Breast epithelium (tissue), 3 donors: ENCODE measurements around the gene CXCR1.

Source experiments
- POLR2A ChIP-seq: fragments of 450-650 bp; IDR thresholded peaks from one replicate; pipeline ENCODE4 v1.6.1; 2016; ENCODE audit warnings: antibody characterized with exemption, mild to moderate bottlenecking, moderate library complexity
- TF ChIP-seq, protein P1 (sequence below), 3 donors: fragments of 450-650 bp; IDR thresholded peaks; one replicate each; pipeline ENCODE4 v1.5.1; 2016 to 2017; ENCODE audit warnings: antibody characterized with exemption in 3 of 3, mild to moderate bottlenecking in 3 of 3, moderate library complexity in 3 of 3

DNA sequence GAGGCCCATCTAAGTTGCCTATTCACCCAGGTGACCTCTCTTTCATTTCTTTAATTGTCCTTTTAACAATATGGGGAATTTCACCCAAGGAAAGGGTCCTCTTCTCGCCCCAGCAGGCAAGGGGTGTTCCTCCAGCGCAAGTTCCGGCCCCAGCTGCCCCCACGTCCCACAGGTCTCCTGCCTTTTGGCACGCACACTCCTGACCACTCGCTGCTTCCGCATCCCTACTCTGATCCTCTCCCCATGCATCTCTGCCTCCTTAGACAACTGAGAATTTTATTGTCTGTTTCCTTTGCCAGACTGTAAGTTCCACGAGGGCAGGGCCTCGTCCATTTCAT lies 49.5 kb upstream of the CXCR1 start:
- TF ChIP-seq, protein P1, sequence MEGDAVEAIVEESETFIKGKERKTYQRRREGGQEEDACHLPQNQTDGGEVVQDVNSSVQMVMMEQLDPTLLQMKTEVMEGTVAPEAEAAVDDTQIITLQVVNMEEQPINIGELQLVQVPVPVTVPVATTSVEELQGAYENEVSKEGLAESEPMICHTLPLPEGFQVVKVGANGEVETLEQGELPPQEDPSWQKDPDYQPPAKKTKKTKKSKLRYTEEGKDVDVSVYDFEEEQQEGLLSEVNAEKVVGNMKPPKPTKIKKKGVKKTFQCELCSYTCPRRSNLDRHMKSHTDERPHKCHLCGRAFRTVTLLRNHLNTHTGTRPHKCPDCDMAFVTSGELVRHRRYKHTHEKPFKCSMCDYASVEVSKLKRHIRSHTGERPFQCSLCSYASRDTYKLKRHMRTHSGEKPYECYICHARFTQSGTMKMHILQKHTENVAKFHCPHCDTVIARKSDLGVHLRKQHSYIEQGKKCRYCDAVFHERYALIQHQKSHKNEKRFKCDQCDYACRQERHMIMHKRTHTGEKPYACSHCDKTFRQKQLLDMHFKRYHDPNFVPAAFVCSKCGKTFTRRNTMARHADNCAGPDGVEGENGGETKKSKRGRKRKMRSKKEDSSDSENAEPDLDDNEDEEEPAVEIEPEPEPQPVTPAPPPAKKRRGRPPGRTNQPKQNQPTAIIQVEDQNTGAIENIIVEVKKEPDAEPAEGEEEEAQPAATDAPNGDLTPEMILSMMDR (IDR thresholded peaks at IDR 0.05) = no peak
- TF ChIP-seq POLR2A = no peak
